ENCODE measurements around the gene TMEM255B. TPM values are rescaled to one million over a fixed set of nuclear protein-coding genes. Genes with fewer than 3 reads are reported as not detected.
"Not testable (repeated sequence)": the region's sequence is repeated elsewhere in the genome, so short reads cannot be mapped to it uniquely, and the experiment has no call there.

Gene TMEM255B
- polyA plus RNA-seq, 1 donor = 5.4 TPM

DNA sequence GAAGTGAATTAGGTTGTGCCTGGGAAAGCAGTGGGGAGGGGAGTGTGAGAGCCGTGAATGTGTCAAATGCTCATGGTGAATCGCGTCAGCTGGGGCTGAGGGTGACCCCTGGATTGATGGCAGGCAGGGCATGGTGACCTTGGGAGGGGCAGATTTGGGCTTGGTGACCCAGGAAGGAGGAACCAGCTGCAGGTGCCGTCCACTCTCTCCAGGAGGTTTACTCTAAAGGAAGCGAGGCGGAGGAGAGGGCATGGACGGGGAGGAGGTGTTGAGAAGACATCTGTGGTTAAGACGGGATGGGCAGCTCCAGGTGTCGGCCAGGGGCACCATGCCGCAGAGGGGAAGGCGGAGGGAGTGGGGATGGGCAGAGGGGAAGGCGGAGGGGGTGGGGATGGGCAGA, 28.7 kb downstream of the TMEM255B start:
- no peak for DNase-seq

DNA sequence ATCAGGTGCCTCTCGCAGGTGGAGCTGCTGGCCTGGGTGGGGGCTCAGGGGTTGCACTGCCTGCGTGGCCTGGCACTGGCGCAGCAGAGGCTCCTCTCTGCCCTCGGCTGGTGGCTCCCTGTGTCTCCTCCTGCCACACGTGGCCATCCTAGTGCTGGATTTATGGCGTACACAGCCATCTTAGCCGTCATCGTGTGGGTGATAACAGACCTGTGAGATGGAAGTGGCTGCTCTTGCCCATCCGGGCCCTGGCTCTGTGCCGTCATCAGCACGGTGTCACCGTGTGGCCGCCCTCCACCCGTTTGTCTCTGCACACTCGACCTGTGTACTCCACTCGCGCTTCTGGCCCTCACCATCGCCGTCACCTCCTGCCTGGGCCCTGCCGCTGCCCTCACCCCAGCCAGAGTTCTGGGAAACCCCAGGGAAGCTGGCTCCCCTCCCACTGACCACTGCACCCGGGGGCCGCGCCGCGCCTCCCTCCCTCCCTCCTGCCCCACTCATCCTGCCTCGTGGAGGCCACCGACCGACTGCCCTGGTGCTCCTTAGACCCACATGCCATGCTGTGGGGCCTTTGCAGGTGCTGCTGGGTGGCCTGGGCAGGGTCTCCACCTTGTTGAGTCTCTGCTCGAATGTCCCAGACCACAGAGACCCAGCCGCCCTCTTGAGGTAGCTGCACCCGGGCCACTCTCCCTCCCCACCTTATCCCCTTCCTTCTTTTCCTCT, 29.5 kb downstream of the TMEM255B start:
- no peak for DNase-seq

DNA sequence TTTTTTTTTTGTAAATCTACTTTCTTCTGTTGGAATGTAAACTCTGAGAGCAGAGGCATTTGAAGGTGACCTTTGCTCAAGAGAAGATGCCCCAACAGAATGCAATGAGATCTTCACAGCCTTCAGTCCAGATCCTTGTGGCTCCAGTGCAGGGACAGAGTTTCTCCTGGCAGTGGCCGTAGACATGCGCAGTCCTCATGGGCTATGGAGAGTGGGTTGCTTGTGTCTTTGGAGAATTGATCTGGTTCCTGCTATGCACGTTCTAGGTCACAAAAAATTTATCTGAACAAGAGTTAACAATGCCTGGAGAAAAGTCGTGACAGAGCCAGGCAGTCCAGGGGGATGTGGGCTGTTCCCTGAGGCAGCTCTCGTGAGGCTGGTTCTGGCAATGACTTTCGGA, 30.1 kb downstream of the TMEM255B start:
- no peak for DNase-seq

DNA sequence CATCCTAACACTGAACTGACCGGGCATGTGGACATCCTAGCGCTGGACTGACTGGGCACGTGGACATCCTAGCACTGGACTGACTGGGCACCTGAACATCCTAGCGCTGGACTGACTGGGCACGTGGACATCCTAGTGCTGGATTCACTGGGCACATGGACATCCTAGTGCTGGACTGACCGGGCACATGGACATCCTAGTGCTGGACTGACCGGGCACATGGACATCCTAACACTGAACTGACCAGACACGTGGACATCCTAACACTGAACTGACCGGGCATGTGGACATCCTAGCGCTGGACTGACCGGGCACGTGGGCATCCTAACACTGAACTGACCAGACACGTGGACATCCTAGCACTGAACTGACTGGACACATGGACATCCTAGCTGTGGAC, 30.9 kb downstream of the TMEM255B start:
- DNase-seq = not testable (repeated sequence)

DNA sequence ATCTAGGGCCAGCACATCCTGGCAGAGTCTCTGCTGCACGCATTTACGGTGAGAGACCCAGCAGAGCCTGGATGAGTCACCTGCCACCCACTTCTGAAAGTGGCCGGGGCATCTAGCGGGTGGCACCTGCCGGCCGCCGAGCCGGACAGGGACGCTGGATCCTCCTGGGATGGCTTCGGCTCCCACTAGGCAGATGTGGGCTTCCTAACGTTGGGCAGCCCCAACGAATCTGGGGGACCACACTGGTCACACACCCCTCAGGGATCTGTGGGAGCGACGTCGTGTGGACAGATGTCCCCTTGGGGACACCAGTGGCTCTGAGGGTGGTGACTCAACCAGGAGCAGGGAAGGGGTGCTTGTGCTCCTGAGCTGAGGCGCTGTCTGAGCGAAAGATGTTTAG, 32.2 kb downstream of the TMEM255B start:
- no peak for DNase-seq

DNA sequence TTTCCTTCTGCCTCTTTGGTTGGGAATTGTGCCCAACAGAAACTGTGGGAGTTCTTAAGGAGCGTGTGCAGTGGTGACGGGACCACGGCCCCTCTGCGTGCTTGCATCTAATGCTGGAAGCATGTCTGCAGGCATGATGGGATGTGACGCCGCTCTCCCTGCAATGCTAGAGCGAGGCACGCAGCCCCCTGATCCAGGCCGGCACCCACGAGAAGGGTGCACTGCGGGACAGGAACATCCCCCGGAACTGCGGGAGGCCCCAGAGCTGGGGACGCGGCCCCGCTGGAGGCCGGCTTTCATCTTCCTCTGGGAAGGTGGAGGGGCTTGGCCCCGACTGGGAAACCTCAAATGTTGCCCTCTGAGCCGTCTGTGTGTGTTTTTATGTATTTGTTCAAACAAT, 32.7 kb downstream of the TMEM255B start:
- DNase-seq = no peak

DNA sequence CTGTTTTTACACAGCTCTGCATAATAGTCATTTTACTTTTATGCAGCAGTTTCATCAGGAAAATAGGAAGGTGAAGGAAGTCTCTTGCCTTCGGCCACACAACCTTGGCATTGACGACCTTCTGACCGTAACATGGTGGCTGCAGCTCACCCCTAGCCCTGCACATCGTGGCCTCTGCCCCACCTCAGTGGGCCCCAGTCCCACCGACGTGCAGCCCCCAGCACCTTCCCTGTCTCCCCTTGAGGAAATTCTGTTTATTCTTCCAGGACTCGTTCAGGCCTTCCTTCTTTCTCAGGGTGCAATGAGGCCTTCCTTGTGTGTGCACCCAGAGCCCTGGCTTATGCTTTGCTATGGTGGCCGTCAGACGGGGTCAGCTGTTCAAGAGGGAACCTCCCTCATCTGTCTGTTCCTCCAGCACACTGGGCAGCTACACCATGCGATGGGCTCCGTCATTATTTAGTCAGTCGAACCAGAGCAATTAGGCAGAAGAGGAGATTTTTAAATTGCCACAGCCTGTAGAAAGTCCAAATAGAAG, 33.3 kb downstream of the TMEM255B start:
- no peak for DNase-seq

DNA sequence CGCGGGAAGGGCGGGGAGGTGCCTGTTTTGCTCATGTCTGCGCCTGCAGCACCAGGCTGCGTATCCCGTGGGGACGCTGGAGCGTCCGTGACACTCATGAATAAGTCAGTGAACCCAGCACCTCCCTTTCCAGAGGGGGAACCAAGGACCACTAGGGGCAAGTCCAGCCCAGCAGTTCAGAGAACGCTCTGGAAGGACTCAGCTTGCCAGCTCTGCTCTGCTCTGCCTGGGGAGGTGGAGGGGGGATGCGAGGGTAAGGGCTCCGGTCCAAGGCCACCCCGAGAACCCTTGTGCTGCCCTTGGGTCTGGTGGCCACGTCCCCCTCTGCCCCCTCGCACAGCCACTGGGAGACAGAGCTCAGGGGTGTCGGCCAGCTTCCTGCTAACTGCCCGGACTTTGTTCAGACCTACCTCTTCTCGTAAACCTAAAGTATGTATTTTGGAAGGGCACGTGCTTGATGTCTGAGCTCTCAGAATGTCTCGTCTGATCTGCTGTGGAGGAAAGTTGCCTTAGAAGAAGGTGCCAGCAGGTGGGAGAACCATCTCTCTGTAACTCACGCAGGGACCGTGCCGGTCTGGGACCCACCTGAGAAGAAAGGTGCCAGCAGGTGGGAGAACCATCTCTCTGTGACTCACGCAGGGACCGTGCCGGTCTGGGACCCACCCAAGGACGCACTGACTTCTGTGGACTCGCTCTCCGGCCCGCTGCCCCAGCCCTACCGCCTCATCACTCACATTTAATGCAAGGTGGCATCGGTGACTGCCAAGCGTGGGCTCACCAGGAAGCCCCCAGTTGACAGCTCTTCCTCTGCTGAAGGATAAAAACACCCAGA, 34.1 kb downstream of the TMEM255B start:
- DNase-seq = no peak

DNA sequence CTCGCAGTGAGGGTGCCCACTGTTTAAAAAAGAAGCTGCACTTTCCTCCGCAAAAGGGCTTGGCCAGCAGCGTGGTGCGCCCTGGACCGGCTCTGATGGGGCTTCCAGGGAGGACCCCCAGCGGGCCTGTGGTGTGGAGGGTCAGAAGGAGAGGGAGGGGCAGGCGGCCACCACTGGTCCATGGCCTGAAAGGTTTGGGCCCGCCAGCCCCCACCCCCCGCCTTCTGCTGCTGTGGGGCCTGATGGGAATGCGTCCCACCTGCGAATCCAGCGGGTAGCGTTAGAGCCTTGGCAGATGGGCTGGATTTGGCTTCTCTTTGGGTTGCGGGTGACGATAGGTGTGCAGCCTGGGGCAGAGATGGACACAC, 34.7 kb downstream of the TMEM255B start:
- no peak for DNase-seq

DNA sequence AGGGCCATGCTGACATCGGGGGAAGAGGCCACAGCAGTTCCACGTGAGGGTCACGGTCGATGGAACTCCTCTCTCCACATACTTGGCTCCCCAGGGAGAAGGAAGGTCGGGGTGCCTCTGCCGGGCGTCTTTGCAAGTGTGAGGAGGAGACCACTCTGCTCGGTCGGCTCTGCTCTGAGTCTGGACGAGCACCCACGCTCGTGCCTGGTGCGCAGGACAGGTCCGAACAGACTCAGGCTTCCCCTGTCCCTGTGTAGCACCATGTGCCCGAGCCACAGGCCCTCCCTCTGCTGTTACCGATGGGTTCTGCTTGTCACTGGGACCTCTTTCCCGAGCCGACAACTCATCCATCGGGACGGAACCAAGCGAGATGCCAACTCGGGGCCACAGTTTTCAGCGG, 35.1 kb downstream of the TMEM255B start:
- DNase-seq = no peak

DNA sequence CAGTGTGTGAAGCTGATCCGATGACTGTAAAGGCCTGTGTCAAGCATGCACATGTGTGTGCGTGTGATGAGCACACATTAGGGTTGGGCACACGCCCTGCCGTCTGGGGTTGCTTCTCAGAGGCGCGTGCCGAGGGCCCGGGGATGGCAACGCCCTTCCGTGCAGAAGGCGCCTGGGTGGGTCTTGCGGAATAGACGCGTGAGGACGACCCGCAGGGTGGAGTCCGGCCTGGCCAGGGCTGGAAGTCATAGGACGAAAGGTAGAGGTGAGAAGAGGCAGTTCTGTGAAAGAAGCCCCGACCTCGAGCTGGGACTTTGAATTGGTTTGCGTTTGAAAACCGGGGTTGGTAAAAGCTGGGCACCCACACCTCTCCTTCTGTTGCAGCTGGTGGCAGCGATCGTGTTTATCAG, 35.7 kb downstream of the TMEM255B start:
- DNase-seq = no peak

DNA sequence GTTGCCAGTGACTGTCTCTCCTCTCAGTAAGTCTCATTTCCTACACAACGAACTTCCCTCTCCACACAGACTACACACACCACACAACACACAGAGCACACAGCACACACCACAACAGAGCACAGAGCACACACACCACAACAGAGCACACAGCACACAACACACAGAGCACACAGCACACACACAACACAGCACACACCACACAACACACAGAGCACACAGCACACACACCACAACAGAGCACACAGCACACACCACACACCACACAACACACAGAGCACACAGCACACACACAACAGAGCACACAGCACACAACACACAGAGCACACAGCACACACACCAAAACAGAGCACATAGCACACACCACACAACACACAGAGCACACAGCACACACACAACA, 36.3 kb downstream of the TMEM255B start:
- DNase-seq = not testable (repeated sequence)

DNA sequence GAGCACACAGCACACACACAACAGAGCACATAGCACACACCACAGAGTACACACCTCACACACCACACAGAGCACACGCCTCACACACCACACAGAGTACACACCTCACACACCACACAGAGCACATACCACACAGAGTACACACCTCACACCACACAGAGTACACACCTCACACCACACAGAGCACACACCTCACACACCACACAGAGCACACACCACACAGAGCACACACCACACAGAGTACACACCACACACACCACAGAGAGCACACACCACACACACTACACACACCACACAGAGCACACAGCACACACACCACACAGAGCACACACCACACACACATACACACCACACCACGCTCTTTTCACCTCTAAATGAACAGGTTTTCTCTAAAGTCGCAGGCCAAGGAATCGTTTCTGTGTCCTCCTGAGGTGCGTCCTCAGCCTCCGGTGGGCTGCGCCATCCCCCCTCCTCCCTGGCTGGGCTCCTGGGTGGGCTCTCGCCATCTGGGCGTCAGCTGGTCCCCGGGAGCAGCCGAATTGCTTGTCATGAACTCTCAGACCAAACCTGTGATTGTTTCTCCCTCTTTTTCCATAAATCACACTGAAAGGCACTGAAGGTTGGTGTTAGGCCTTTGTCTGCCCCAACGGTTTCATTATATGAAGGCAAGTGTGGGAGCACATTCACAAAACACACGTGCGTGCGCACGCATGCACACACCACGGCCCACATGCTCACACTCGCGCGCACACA, 37.4 kb downstream of the TMEM255B start:
- DNase-seq = no peak

DNA sequence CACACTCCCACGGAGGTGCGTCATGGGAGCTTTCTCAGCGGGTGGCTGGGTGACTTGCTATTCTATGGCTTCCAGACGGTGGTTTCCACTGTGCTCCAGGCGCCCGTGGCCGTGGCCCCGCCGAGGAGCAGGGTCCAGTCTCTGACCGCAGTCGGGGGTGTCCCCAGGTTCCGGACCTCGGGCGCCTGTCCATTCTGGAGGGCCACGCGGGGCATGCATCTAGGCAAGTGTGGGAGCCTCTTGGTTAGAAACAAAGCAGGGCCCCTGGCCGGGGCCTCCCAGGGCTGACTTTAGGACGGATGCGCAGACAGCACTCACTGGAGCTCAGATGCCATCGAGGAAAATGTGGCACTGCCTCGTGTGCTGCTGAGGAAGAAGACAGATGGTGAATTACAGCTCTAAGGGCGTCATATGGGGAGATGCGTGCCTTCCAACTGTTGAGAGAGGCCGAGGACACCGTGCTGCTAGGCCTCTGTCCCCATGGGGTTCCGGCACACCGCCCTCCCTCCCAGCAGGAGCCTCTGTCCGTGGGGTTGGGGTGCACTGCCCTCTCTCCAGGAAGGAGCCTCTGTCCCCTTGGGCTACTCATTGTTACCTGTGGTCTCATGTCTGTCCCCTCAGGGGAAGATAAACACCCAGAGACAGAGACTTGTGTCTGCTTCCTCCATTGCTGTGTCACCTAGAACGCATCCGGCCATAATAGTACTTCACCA, 38.1 kb downstream of the TMEM255B start:
- no peak for DNase-seq

DNA sequence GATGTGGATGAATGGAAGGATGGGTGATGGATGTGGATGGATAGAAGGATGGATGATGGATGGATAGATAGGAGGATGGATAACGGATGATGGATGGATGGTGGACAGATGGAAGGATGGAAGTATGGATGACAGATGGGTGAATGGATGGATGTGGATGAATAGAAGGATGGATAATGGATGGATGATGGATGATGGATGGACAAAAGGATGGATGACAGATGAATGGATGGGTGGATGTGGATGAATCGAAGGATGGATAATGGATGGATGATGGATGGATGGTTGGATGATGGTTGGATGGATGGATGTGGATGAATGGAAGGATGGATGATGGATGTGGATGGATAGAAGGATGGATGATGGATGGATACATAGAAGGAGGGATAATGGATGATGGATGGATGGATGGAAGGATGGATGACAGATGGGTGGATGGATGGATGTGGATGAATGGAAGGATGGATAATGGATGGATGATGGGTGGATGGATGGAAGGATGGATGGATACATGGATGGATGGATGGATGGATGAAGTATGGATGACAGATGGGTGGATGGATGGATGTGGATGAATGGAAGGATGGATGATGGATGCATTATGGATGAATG, 39.3 kb downstream of the TMEM255B start:
- no peak for DNase-seq

DNA sequence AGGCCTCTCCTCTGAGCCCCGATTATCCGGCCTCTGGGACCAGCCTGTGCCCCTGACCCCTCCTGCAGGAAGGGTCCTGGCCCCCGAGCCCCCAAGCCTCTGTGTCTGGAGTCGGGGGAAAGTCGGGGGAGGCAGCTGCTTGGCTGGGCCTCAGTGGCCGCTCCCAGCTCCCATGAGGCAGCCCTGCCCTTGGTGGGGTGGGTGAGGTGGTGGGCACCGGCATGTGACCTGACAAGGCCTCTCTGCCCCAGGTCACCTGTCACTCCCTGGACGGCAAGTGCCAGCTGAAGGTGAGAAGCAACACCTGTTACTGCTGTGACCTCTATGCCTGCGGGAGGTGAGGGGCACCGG, 41.5 kb downstream of the TMEM255B start:
- no peak for DNase-seq

DNA sequence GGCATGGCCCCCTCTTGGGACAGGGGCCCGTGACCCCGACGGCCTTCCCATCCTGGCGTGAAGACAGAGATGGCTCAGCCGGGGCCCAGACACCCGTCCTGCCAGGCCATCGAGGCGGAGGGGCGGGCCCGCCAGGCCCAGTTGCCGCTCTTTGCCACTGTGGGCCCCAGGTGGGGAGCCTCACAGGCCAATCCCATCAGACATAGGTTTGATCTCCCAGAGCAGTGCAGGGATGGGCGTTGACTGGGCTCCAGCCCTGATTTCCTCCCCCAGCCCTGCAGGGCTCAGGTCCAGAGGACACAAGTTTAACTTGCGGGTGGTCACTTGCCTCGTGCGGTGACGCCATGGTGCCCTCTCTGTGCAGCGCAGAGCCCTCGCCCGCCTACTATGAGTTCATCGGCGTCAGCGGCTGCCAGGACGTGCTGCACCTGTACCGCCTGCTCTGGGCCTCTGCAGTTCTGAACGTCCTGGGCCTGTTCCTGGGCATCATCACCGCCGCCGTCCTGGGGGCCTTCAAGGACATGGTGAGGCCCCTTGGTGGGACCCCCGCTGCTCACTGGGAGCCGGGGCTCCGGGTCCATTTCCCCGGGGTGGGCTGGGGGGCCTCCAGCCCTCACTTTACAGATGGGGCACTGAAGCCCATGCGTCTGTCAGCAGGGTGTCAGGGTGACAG, 42.4 kb downstream of the TMEM255B start:
- no peak for DNase-seq

DNA sequence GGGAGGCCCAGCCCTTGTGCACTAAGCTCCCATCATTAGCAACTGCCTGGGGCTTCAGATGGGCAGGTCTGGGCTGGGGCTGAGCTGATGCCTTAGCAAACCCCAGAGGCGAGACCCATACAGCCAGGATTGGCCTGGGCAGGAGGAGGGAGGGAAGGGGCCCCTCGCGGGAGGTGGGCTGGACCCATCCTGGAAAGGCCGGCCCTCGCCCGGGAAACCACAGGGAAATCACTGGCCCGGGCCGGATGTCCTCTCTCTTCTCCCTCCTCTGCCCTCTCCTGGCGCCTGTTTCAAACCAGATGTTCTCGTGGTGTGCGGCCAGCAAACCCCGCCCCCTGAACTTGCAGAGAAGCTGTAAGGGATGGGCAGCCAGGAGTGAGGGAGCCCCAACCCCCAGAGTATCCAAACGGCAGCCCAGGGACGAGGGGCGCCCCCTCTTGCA, 43.1 kb downstream of the TMEM255B start:
- peak; percentile 68 for DNase-seq

DNA sequence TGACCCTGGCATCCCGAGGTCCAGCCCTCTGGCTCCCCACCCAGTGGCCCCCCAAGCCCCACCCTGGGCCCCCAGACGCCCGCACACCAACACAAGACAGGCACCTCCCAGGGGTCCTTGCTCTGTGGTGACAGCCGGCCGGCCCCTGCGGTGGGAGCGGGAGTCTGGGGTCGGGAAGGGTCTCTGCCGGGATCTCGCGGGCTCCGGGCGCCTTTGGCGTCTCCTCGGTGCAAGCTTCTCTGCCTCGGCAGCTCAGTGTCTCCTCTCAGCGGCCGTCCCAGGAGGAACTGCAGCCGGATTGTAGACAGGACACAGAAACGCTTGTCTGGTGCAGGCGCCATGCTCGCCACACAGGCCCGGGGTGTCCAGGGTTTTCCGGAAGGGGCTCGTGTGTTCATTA, 43.7 kb downstream of the TMEM255B start:
- DNase-seq = no peak

DNA sequence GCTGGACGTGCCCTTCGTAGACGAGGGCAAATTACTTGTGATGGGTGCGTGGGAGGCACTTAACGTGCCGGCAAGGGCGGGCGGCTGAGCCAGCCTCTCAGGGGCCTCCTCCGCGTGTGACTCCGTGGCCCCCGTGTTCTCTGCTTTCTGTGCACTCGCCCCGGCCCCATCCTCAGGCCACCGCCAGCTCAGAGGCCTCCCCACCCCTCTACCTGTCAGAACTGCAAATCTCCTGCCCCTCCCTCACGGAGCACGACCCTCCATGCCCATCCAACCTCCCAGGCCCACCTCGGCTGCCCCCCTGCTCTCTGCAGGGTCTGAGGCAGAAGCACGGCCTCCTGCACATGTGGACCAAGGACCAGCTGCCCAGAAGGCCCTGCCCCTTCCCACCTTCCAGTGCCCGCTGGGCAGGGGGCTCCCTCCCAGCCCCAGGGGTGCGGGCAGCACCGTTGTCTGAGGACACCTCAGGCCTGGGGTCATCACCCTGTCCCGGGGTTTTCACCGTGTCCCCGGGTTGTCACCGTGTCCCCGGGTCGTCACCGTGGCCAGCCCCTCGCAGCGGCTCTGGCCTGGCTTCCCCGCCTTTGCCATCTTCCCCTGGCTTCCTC, 44.5 kb downstream of the TMEM255B start:
- DNase-seq = no peak
